ENCODE results near the gene HMX1. TPM values are rescaled to one million over a fixed set of nuclear protein-coding genes. Genes with fewer than 3 reads are reported as not detected.

Gene HMX1
- total RNA-seq, 6 experiments from 2014 or later, result not detected

DNA sequence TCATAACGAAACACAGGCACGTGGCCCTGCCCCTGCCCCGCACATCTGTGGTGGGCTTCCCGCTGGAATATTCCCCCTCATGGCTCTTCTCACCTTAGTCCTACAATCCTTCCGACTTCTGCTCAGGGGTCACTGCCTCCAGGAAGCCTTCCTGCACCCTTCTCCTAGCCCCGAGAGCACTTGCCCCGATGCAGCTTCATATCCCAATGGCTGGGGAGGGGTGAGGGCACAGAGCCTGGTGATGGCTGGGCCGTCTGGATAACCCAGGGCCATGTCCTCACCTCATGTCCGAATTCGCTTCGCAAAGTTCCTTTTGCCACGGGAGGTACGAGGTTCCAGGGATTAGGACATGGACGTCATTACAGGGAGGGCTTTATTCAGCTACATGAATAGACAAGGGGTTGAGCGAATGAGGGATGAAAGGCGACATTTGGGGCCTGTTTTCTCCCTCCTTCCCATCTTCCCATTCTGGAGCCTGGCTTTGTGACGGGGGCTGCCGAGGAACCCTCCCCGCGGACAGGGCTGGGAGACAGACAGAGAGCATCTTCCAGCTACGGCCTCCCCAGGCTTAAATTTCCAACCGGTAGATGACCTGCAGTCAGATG lies 35.5 kb upstream of the HMX1 start:
- Histone ChIP-seq H3K9me3 (peaks cover 0 to under 1% (median 0%) of the 10 kb centered on the region in 4 donors), H3K27ac (no peak overlapping the region), H3K4me3 (no peak overlapping the region), H3K27me3 (no peaks in the 10 kb centered on the region), H3K36me3 (no peaks in the 10 kb centered on the region), H3K4me1 (no peaks in the 10 kb centered on the region)
- intact Hi-C loops (cut with DNase I), result no loop called here
- WGBS (ENCODE audit: insufficient coverage, low coverage, low lambda C conversion rate, missing lambda C conversion rate), result 61% methylated on average over 18 of the region's 22 CpGs
- DNase-seq (peak in 1 of 3 donors; percentile 23), ATAC-seq (no peak)
- no peak for TF ChIP-seq POLR2A (IDR thresholded peaks at IDR 0.05)
- TF ChIP-seq, protein P1, sequence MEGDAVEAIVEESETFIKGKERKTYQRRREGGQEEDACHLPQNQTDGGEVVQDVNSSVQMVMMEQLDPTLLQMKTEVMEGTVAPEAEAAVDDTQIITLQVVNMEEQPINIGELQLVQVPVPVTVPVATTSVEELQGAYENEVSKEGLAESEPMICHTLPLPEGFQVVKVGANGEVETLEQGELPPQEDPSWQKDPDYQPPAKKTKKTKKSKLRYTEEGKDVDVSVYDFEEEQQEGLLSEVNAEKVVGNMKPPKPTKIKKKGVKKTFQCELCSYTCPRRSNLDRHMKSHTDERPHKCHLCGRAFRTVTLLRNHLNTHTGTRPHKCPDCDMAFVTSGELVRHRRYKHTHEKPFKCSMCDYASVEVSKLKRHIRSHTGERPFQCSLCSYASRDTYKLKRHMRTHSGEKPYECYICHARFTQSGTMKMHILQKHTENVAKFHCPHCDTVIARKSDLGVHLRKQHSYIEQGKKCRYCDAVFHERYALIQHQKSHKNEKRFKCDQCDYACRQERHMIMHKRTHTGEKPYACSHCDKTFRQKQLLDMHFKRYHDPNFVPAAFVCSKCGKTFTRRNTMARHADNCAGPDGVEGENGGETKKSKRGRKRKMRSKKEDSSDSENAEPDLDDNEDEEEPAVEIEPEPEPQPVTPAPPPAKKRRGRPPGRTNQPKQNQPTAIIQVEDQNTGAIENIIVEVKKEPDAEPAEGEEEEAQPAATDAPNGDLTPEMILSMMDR (IDR thresholded peaks at IDR 0.05), result no peak

DNA sequence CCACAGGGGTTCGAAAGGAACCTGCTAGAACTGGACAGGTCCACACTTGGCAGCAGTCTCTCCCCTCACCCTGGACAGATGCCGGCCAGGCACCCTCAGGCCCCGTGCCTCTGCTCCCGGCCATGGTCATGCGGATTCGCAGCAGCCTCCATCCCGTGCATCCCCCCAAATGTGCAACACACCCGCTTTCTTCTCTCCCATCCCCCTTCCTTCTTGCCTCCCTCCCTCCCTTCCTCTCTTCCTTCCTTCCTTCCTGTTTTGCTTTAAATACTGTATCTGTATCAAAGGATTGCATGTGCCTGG lies 35.0 kb upstream of the HMX1 start:
- H3K27ac ChIP-seq, result no peak overlapping the region
- DNase-seq, result peak in 1 of 3 donors; percentile 35
- intact Hi-C loops (cut with DNase I), result no loop called here
- ATAC-seq, result no peak
- H3K9me3 ChIP-seq, result peaks cover 0 to 5% (median 0%) of the 10 kb centered on the region in 4 donors
- H3K36me3 ChIP-seq, result no peaks in the 10 kb centered on the region
- no peaks in the 10 kb centered on the region for H3K27me3 ChIP-seq
- WGBS (ENCODE audit: insufficient coverage, low coverage, low lambda C conversion rate, missing lambda C conversion rate), result 41% methylated on average over 4 of the region's 8 CpGs
- TF ChIP-seq, protein P1 (IDR thresholded peaks at IDR 0.05), result no peak
- no peak for TF ChIP-seq POLR2A (IDR thresholded peaks at IDR 0.05)
- no peaks in the 10 kb centered on the region for H3K4me1 ChIP-seq
- H3K4me3 ChIP-seq, result no peak overlapping the region

DNA sequence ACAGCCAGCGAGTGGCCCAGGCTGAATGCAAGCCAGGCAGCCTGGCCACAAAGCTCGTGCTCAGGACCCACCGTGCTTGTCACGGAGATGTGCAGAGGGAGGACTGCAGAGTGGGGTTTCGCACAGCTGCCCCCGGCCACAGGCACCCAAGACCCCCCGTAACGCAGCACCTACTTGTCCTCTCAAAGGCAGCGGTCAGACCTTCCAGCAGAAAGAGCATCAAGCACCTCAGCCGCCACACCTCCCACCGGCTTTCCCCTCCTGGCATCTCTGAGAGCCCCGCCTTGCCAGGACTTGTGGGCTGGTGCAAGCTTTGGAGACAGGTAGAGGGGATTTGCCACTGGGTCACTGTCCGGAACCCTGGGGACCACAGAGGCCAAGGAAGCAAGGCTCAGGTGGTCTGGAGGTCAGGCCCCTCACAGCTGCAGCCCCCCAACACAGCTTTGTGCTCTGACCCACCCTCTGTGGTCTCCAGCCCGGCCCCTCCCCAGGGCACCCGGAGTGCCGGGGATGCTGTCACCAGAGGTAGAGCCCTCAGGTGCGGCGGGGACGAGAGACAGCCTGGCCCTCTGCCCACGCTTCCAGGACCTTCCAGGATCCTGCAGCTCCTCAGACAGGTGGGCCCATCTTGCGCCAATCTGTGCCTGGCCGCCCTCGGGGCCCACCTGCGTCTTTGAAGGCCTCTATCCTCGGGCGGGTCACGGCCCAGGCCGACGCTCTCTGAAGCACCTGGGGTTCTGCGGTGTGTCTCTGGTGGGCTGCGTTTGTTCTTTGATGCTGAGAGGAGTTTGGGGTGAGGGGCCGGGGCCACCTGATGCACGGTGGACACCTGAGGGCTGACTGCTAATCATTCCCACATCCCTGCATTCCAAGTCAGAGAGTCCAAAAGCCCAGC lies 34.4 kb upstream of the HMX1 start:
- no peak overlapping the region for H3K27ac ChIP-seq
- ATAC-seq (no peak), DNase-seq (peak in 2 of 3 donors; percentile 27 to 36)
- H3K4me3 ChIP-seq, result no peak overlapping the region
- H3K9me3 ChIP-seq, result peaks cover 0 to 6% (median 0%) of the 10 kb centered on the region in 4 donors
- WGBS (ENCODE audit: insufficient coverage, low coverage, low lambda C conversion rate, missing lambda C conversion rate), result 70% methylated on average over 9 of the region's 33 CpGs
- intact Hi-C loops (cut with DNase I), result no loop called here
- no peaks in the 10 kb centered on the region for H3K27me3 ChIP-seq
- no peaks in the 10 kb centered on the region for H3K4me1 ChIP-seq
- H3K36me3 ChIP-seq, result no peaks in the 10 kb centered on the region
- TF ChIP-seq, protein P1 (IDR thresholded peaks at IDR 0.05), result no peak
- TF ChIP-seq POLR2A (IDR thresholded peaks at IDR 0.05), result no peak

DNA sequence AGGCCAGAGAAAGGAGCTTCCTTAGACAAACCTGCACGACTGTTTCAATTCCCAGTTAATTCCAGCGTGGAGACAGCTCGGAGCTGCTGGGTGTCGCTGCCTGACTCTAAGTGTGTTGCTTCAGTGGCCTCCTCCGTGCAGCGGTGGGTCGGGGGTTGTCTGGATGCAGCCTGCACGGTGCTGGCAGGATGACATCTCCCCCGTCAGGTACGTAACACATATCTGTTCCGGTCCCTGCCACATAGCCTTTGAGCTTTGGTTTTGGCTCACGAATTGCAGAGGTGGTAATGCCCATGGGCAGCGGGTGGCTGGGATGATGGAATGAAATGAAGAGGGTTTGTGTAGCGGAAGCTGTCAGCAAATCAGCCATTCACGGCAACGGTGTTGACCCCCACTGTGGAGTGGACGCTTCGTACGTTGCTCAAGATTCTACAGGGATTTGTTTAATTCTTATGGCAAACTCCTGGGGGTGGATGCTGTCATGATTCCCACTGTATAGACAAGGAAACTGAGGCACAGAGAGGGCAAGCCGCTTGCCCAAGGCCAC lies 33.7 kb upstream of the HMX1 start:
- Histone ChIP-seq H3K9me3 (peaks cover 0 to 6% (median 0%) of the 10 kb centered on the region in 4 donors), H3K4me1 (no peaks in the 10 kb centered on the region), H3K27me3 (no peaks in the 10 kb centered on the region), H3K27ac (no peak overlapping the region), H3K4me3 (no peak overlapping the region), H3K36me3 (no peaks in the 10 kb centered on the region)
- no peak for TF ChIP-seq POLR2A (IDR thresholded peaks at IDR 0.05)
- TF ChIP-seq, protein P1 (IDR thresholded peaks at IDR 0.05), result no peak
- 52% methylated on average over 7 of the region's 20 CpGs for WGBS (ENCODE audit: insufficient coverage, low coverage, low lambda C conversion rate, missing lambda C conversion rate)
- DNase-seq (peak in 2 of 3 donors; percentile 2 to 37), ATAC-seq (no peak)
- intact Hi-C loops (cut with DNase I), result no loop called here
